K562 (cell line): ENCODE data around the gene KLRC4. TPM values are rescaled to one million over a fixed set of nuclear protein-coding genes. Genes with fewer than 3 reads are reported as not detected.

ENCODE experiments used
- EHMT2 ChIP-seq: fragments of 450-650 bp; IDR thresholded peaks from 2 replicates; pipeline ENCODE4 v1.6.1; 2018; ENCODE audit warnings: antibody characterized with exemption
- GATAD2B ChIP-seq: fragments of 450-650 bp; IDR thresholded peaks from 2 replicates; pipeline ENCODE4 v1.6.1; 2017; ENCODE audit warnings: mild to moderate bottlenecking, borderline replicate concordance
- KAT7 ChIP-seq: sonication (generic); formaldehyde crosslinking; IDR thresholded peaks from 2 replicates; pipeline ENCODE4 v1.8.0; 2022; ENCODE audit warnings: missing genetic modification reagents, mild to moderate bottlenecking, borderline replicate concordance
- MEF2A ChIP-seq: IDR thresholded peaks from 2 replicates; pipeline ENCODE4 v1.6.1; 2011; ENCODE audit warnings: low read depth, mild to moderate bottlenecking, low read length, moderate library complexity; ENCODE audit not compliant: control insufficient read depth
- POLR2AphosphoS5 ChIP-seq: IDR thresholded peaks from 2 replicates; pipeline ENCODE4 v1.6.1; 2011; ENCODE audit warnings: mild to moderate bottlenecking, low read depth, low read length, moderate library complexity; ENCODE audit not compliant: control insufficient read depth, insufficient read depth
- SAFB ChIP-seq: fragments of 200-400 bp; formaldehyde crosslinking; IDR thresholded peaks from 2 replicates; pipeline ENCODE4 v1.6.1; 2017; ENCODE audit warnings: low read depth, low read length, borderline replicate concordance
- SIRT6 ChIP-seq: IDR thresholded peaks from one replicate; pipeline ENCODE4 v1.6.1; 2012; ENCODE audit warnings: low read depth, mild to moderate bottlenecking, control low read depth, inconsistent platforms, low read length, moderate library complexity
- SMARCB1 ChIP-seq: IDR thresholded peaks from 2 replicates; pipeline ENCODE4 v1.6.1; 2011; ENCODE audit warnings: improper control_type of control experiment, low read depth; ENCODE audit not compliant: insufficient read length
- THRAP3 ChIP-seq: fragments of 450-650 bp; IDR thresholded peaks from 2 replicates; pipeline ENCODE4 v1.6.1; 2016; ENCODE audit warnings: mild to moderate bottlenecking, inconsistent platforms, borderline replicate concordance
- polyA plus RNA-seq, 8 experiments: library from polyadenylated mRNA; depleted of rRNA in 4 of 8; stranded (reverse) in 5 of 8; unstranded in 3 of 8; fragments of >200 nt; fragmentation: Nextera tagmentation in 2 of 8; fragmentation: Illumina TruSeq in 1 of 8; extraction: Ambion mirVana in 2 of 8; extraction: Trizol in 1 of 8; gene quantifications; 2 replicates each; pipeline versions ENCODE4 v1.2.1 to v1.2.3, GENCODE V29; 2011 to 2014; ENCODE audit warnings: inconsistent platforms in 1 of 8, missing spikeins in 1 of 8
- total RNA-seq, 7 experiments: library from RNA; depleted of rRNA in 6 of 7; stranded (reverse); fragments of >200 nt in 6 of 7; fragmentation: Illumina TruSeq in 2 of 7; extraction: Trizol in 2 of 7; gene quantifications; 2 replicates each; pipeline versions ENCODE4 v1.2.1 to v1.2.3, GENCODE V29; 2011 to 2021; ENCODE audit warnings: low replicate concordance in 1 of 7
- TF ChIP-seq, protein P1 (sequence below), 2 experiments: fragments of 150-350 bp in 1 of 2; IDR thresholded peaks; 2 replicates each; pipeline ENCODE4 v1.6.1; 2012 to 2016; ENCODE audit warnings: low read depth in 2 of 2, low read length in 2 of 2, mild to moderate bottlenecking in 1 of 2, moderate library complexity in 1 of 2
- TF ChIP-seq, protein P2 (sequence below): fragments of 450-650 bp; conservative IDR thresholded peaks from 2 replicates; pipeline ENCODE4 v1.6.1; 2016; ENCODE audit warnings: missing genetic modification characterization, low read depth, mild to moderate bottlenecking, missing compliant biosample characterization, moderate library complexity
- TF ChIP-seq, protein P3 (sequence below): fragments of 200-800 bp; sonication (Bioruptor generic); IDR thresholded peaks from 2 replicates; pipeline ENCODE4 v1.6.1; 2017; ENCODE audit warnings: missing genetic modification characterization, missing compliant biosample characterization
- TF ChIP-seq, protein P4 (sequence below): sonication (generic); formaldehyde crosslinking; IDR thresholded peaks from 2 replicates; pipeline ENCODE4 v1.8.0; 2022; ENCODE audit warnings: mild to moderate bottlenecking, low read depth, missing genetic modification reagents
- TF ChIP-seq, protein P5 (sequence below): fragments of 450-650 bp; IDR thresholded peaks from 2 replicates; pipeline ENCODE4 v1.6.1; 2018; ENCODE audit not compliant: partially characterized antibody

Gene KLRC4
- total and polyA plus RNA-seq, 9 of the 15 experiments (the other 6 are each of a cell fraction or from before 2014, with no cell fraction given) = 0.17 TPM; not detected in 8

DNA sequence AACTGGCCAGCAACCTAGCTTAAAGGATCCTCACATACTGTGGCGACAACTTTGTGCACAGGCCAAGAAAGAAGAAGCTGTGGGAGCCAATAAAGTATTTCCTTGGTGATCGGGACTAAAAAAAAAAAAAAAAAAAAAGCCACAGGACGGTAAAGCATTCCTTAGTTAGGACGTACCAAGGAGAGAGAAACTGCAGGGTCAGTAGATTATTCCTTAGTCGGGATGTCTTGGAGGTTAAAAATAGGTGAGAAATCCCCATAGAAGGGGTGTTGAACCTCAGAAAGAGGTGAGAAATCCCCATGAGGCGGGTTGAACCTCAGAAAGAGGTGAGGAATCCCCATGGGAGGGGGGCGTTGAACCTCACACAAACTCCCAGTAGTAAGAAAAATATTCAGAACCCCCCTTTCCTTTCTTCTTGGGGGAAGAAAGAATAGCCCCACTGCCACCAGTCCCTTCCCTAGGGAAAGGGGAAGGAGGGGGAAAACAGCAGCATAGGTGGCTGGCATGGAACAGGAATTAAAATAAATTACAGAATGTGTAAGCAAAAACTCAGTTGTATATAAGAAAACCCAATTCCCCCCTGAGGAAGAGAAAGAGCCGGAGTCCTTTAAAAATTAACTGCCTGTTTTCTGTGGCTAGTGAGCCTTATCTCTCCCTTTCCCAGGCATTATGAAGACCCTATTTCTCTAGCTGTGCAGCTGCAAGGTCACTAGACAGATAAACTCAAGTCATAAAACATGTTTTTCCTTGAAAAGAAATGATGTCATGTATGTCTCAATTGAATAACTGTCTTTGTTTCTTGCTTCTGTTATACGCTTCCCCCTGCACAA lies 46.5 kb downstream of the KLRC4 start (continued):
- no peak for TF ChIP-seq KAT7 (CRISPR knock-in tag)
- peak; percentile 69 for TF ChIP-seq POLR2AphosphoS5
- TF ChIP-seq, protein P1, sequence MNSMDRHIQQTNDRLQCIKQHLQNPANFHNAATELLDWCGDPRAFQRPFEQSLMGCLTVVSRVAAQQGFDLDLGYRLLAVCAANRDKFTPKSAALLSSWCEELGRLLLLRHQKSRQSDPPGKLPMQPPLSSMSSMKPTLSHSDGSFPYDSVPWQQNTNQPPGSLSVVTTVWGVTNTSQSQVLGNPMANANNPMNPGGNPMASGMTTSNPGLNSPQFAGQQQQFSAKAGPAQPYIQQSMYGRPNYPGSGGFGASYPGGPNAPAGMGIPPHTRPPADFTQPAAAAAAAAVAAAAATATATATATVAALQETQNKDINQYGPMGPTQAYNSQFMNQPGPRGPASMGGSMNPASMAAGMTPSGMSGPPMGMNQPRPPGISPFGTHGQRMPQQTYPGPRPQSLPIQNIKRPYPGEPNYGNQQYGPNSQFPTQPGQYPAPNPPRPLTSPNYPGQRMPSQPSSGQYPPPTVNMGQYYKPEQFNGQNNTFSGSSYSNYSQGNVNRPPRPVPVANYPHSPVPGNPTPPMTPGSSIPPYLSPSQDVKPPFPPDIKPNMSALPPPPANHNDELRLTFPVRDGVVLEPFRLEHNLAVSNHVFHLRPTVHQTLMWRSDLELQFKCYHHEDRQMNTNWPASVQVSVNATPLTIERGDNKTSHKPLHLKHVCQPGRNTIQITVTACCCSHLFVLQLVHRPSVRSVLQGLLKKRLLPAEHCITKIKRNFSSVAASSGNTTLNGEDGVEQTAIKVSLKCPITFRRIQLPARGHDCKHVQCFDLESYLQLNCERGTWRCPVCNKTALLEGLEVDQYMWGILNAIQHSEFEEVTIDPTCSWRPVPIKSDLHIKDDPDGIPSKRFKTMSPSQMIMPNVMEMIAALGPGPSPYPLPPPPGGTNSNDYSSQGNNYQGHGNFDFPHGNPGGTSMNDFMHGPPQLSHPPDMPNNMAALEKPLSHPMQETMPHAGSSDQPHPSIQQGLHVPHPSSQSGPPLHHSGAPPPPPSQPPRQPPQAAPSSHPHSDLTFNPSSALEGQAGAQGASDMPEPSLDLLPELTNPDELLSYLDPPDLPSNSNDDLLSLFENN (IDR thresholded peaks at IDR 0.05; ENCODE audit: low read depth in 2 of 2, low read length in 2 of 2) = no peak
- TF ChIP-seq, protein P2, sequence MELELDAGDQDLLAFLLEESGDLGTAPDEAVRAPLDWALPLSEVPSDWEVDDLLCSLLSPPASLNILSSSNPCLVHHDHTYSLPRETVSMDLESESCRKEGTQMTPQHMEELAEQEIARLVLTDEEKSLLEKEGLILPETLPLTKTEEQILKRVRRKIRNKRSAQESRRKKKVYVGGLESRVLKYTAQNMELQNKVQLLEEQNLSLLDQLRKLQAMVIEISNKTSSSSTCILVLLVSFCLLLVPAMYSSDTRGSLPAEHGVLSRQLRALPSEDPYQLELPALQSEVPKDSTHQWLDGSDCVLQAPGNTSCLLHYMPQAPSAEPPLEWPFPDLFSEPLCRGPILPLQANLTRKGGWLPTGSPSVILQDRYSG (tag) = no peak
- no peak for TF ChIP-seq SMARCB1
- TF ChIP-seq, protein P3, sequence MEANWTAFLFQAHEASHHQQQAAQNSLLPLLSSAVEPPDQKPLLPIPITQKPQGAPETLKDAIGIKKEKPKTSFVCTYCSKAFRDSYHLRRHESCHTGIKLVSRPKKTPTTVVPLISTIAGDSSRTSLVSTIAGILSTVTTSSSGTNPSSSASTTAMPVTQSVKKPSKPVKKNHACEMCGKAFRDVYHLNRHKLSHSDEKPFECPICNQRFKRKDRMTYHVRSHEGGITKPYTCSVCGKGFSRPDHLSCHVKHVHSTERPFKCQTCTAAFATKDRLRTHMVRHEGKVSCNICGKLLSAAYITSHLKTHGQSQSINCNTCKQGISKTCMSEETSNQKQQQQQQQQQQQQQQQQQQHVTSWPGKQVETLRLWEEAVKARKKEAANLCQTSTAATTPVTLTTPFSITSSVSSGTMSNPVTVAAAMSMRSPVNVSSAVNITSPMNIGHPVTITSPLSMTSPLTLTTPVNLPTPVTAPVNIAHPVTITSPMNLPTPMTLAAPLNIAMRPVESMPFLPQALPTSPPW (CRISPR knock-in tag) = no peak; the same call in none of the 2 replicates
- no peak for TF ChIP-seq SAFB
- TF ChIP-seq GATAD2B = no peak
- no peak for TF ChIP-seq SIRT6
- TF ChIP-seq, protein P4, sequence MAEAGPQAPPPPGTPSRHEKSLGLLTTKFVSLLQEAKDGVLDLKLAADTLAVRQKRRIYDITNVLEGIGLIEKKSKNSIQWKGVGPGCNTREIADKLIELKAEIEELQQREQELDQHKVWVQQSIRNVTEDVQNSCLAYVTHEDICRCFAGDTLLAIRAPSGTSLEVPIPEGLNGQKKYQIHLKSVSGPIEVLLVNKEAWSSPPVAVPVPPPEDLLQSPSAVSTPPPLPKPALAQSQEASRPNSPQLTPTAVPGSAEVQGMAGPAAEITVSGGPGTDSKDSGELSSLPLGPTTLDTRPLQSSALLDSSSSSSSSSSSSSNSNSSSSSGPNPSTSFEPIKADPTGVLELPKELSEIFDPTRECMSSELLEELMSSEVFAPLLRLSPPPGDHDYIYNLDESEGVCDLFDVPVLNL (CRISPR knock-in tag) = no peak
- TF ChIP-seq EHMT2 = no peak
- peak; percentile 6; the same call in 1 of the 2 replicates for TF ChIP-seq MEF2A
- no peak for TF ChIP-seq THRAP3
- TF ChIP-seq, protein P5, sequence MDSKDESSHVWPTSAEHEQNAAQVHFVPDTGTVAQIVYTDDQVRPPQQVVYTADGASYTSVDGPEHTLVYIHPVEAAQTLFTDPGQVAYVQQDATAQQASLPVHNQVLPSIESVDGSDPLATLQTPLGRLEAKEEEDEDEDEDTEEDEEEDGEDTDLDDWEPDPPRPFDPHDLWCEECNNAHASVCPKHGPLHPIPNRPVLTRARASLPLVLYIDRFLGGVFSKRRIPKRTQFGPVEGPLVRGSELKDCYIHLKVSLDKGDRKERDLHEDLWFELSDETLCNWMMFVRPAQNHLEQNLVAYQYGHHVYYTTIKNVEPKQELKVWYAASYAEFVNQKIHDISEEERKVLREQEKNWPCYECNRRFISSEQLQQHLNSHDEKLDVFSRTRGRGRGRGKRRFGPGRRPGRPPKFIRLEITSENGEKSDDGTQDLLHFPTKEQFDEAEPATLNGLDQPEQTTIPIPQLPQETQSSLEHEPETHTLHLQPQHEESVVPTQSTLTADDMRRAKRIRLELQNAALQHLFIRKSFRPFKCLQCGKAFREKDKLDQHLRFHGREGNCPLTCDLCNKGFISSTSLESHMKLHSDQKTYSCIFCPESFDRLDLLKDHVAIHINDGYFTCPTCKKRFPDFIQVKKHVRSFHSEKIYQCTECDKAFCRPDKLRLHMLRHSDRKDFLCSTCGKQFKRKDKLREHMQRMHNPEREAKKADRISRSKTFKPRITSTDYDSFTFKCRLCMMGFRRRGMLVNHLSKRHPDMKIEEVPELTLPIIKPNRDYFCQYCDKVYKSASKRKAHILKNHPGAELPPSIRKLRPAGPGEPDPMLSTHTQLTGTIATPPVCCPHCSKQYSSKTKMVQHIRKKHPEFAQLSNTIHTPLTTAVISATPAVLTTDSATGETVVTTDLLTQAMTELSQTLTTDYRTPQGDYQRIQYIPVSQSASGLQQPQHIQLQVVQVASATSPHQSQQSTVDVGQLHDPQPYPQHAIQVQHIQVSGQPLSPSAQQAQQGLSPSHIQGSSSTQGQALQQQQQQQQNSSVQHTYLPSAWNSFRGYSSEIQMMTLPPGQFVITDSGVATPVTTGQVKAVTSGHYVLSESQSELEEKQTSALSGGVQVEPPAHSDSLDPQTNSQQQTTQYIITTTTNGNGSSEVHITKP = peak; percentile 80
